ENCODE measurements around the gene PRIM2.
"Not testable (repeated sequence)": the region's sequence is repeated elsewhere in the genome, so short reads cannot be mapped to it uniquely, and the experiment has no call there.

- TF ChIP-seq RAD21 (IDR thresholded peaks at IDR 0.05; ENCODE audit: low read depth); FOSL1 (IDR thresholded peaks at IDR 0.05; ENCODE audit: low read depth); SIN3A (IDR thresholded peaks at IDR 0.05; ENCODE audit: low read depth); JUND (IDR thresholded peaks at IDR 0.05); SRF (IDR thresholded peaks at IDR 0.05; ENCODE audit: low read depth); POLR2A (IDR thresholded peaks at IDR 0.05; ENCODE audit: borderline replicate concordance, extremely low read depth, insufficient read depth, insufficient read length); EZH2phosphoT487 (IDR thresholded peaks at IDR 0.05; ENCODE audit: borderline replicate concordance); ZNF274 (IDR thresholded peaks at IDR 0.05; ENCODE audit: low read depth, low read length); CTCF (IDR thresholded peaks at IDR 0.05 in 2 of 3, conservative IDR thresholded peaks at IDR 0.05 in 1 of 3; ENCODE audit: borderline replicate concordance in 1 of 3, insufficient read depth in 1 of 3, low read depth in 2 of 3, low read length in 2 of 3); REST (IDR thresholded peaks at IDR 0.05; ENCODE audit: low read depth): not testable (repeated sequence)
- TF ChIP-seq, protein P1, sequence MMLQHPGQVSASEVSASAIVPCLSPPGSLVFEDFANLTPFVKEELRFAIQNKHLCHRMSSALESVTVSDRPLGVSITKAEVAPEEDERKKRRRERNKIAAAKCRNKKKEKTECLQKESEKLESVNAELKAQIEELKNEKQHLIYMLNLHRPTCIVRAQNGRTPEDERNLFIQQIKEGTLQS (IDR thresholded peaks at IDR 0.05) = not testable (repeated sequence)
These were observed 29.3 kb upstream of the PRIM2 start for GRCh38 chr6:57288136-57288535.

Data from HCT116 (cell line).